OCI-LY7 (cell line): ENCODE measurements around the gene CYP4X1.

Experiments
- CTCF ChIP-seq: fragments of 200-600 bp; sonication (generic); conservative IDR thresholded peaks from 2 replicates; pipeline ENCODE4 v1.5.1; 2014; ENCODE audit warnings: mild to moderate bottlenecking, antibody characterized with exemption, low read length, moderate library complexity, mixed read lengths
- EZH2phosphoT487 ChIP-seq: fragments of 200-600 bp; sonication (generic); IDR thresholded peaks from 2 replicates; pipeline ENCODE4 v1.6.1; 2018; ENCODE audit warnings: low read depth, borderline replicate concordance, mild to moderate bottlenecking, mixed run types, antibody characterized with exemption, low read length, moderate library complexity, mixed read lengths

GRCh38 chr1:47021070-47021469 lies 2.4 kb upstream of the CYP4X1 start:
- TF ChIP-seq CTCF = no peak
- no peak for TF ChIP-seq EZH2phosphoT487
